Motor neuron (in vitro differentiated cells): ENCODE data around the gene PDE4B. TPM values are rescaled to one million over a fixed set of nuclear protein-coding genes. Genes with fewer than 3 reads are reported as not detected.
"Not testable (repeated sequence)": the region's sequence is repeated elsewhere in the genome, so short reads cannot be mapped to it uniquely, and the experiment has no call there.

ENCODE experiments used
- ATAC-seq, 8 experiments: fragments of 200-7000 bp; cut with Tn5 transposase; replicated peaks in 6 of 8; 2 replicates each; pipeline ENCODE4 v1.8.0; 2021; ENCODE audit warnings: mild to moderate bottlenecking in 8 of 8, moderate library complexity in 8 of 8
- H3K27ac ChIP-seq, 2 donors: fragments of 250-450 bp; sonication (Bioruptor Pico); 2 replicates each; pipeline ENCODE4 v1.9.0; 2021; ENCODE audit warnings: antibody characterized with exemption in 2 of 2, mild to moderate bottlenecking in 2 of 2, moderate library complexity in 1 of 2
- H3K4me1 ChIP-seq, 2 donors: fragments of 250-450 bp; sonication (Bioruptor Pico); replicated peaks in 1 of 2; 2 replicates each; pipeline ENCODE4 v1.6.1; 2021; ENCODE audit warnings: antibody characterized with exemption in 2 of 2, mild to moderate bottlenecking in 2 of 2, moderate library complexity in 1 of 2
- H3K4me3 ChIP-seq, 5 donors: fragments of 250-450 bp; sonication (Bioruptor Pico); 2 replicates each; pipeline ENCODE4 v1.9.0; 2021; ENCODE audit warnings: antibody characterized with exemption in 5 of 5, mild to moderate bottlenecking in 5 of 5, moderate library complexity in 4 of 5
- WGBS, 10 experiments: fragments of 450-650 bp; shearing (Covaris generic); methylation state at CpG; one replicate each; pipeline ENCODE4 v1.0.0; 2022; 5-methylcytosine and 5-hydroxymethylcytosine counted together
- in situ Hi-C, 9 experiments: fragments of 400-800 bp; cut with MboI; loops; one replicate each; pipeline ENCODE4 v1.15.0; 2021; ENCODE audit warnings: low sequenced_read_pairs in 9 of 9, low pct_unique_long_range_greater_than_20kb in 2 of 9; ENCODE audit not compliant: unreplicated experiment in 9 of 9
- total RNA-seq, 8 experiments: library from RNA; unstranded; fragments of 300-600 nt; gene quantifications; 2 replicates each; pipeline versions ENCODE4 v1.2.3 to v1.2.4, GENCODE V29; 2022

The PDE4B gene
- total RNA-seq, 8 experiments from 2014 or later, result 13.9 to 63.1 (median 43.3) TPM

DNA sequence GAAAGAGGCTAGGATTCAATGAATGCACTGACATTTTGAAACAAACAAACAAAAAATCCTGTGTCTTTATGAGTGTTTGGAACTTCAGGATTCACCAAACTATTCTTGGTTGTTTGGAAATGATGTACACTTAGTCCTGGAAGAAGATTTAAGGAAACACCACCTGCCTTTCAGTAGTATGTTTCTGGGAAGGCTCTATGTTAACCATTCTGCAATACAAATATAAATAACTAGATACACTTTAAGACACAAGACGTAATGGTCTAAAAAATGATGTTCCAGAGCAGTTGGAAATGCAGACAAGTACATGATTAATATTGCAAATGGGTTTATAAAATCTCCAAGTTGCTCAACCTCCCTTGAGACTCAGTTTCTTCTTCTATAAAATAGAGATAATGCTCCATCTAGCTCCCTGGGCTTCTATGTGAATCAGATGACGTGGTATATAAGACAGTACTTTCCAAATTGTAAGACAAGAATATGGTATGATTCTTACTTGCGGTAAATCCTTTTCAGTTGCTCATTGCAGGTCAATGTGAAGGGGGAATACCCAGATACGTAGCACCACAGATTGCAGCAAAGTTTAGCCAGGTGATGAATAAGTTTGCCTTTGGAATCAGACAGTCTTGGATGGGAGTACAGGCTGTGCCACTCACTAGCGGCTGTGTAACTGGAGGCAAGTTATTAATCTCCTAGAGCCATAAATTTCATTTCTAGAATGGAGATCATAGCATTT is 516.5 kb downstream of the PDE4B start:
- ATAC-seq, result no peak
- 50 to 100% (median 90%) methylated on average over 1 to 5 of the region's 5 CpGs for WGBS, 10 experiments

GRCh38 chr1:66311092-66311491 is 518.4 kb downstream of the PDE4B start:
- ATAC-seq, result peak in 3 of 8 experiments; percentile 42 to 70 (median 45)
- Histone ChIP-seq H3K4me1 (no peaks in the 10 kb centered on the region), H3K4me3 (no peak overlapping the region), H3K27ac (no peak overlapping the region)
- 46 to 78% (median 67%) methylated on average over 1 to 4 of the region's 4 CpGs; no CpG with 5 or more reads in 3 of the 10 experiments for WGBS, 10 experiments
- in situ Hi-C loops, result no loop called here

More for the DNA sequence above, 516.5 kb downstream of the PDE4B start:
- Histone ChIP-seq H3K4me1 (no peaks in the 10 kb centered on the region), H3K27ac (no peak overlapping the region), H3K4me3 (no peak overlapping the region)
- in situ Hi-C loops, result no loop called here

GRCh38 chr1:66311628-66312027 is 518.9 kb downstream of the PDE4B start:
- H3K4me3 ChIP-seq, result no peak overlapping the region
- no peaks in the 10 kb centered on the region for H3K4me1 ChIP-seq
- no peak overlapping the region for H3K27ac ChIP-seq
- 70 to 100% (median 94%) methylated on average over 2 to 6 of the region's 6 CpGs; no CpG with 5 or more reads in 1 of the 10 experiments for WGBS, 10 experiments
- ATAC-seq, result no peak
- in situ Hi-C loops, result no loop called here

DNA sequence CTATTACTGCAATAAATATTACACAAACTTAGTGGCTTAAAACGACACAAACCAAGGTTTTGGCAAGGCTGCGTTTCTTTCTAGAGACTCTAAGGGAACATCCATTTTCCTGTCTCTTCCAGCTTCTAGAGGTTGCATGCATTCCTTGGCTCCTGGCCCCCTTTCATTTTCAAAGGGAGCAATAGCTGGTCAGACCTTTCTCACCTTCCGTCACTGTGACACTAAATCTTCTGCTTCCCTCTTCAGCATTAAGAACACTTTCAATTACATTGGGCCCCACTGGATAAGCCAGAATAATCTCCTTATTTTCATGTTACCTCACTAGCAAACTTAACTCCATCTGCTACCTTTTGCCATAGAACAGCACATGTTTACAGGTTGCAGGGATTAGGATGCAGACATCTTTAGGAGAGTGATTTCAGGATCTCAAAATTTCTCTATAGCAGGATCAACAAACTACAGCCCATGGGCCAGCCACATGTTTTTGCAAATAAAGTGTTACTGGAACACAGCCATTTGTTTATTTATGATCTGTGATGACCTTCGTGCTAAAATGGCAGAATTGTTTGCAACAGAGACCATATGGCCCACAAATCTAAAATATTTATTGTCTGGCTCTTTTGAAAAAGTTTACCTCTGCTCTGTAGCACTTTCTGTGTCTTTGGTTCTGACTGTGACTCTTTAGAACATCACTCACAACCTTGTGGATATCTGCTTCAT is 519.7 kb downstream of the PDE4B start:
- Histone ChIP-seq H3K4me3 (no peak overlapping the region), H3K4me1 (no peaks in the 10 kb centered on the region), H3K27ac (no peak overlapping the region)
- 50 to 100% (median 70%) methylated on average over 1 to 4 of the region's 4 CpGs; no CpG with 5 or more reads in 1 of the 10 experiments for WGBS, 10 experiments
- ATAC-seq, result peak in 1 of 8 experiments; percentile 15
- in situ Hi-C loops, result no loop called here

DNA sequence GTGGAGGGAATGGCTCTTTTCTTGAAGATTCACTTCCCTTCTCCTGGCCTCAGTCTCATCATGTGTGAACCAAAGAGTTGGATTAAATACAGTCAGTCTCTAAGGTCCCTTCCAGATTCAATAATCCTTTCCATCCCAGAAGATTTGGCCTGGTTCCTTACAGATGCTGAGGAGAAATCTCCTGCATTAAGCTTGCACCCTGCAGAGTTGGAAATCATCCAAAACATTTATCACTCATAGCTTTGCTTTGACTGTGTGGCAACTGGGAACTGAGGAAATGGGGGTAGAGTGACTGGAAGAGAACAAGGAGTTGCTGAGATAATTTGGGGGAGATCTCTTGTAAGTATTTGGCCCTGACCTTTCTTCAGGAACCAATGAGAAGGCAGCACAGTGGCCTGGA is 520.7 kb downstream of the PDE4B start:
- peak in 1 of 8 experiments; percentile 28 for ATAC-seq
- in situ Hi-C loops, result no loop called here
- H3K27ac ChIP-seq, result no peak overlapping the region

GRCh38 chr1:66315671-66316070 is 523.0 kb downstream of the PDE4B start:
- peak in 1 of 8 experiments; percentile 15 for ATAC-seq
- 60 to 94% (median 83%) methylated on average over 1 to 4 of the region's 4 CpGs; no CpG with 5 or more reads in 1 of the 10 experiments for WGBS, 10 experiments
- Histone ChIP-seq H3K4me3 (no peak overlapping the region), H3K27ac (no peak overlapping the region), H3K4me1 (no peaks in the 10 kb centered on the region)
- in situ Hi-C loops, result no loop called here

More for the DNA sequence above, 520.7 kb downstream of the PDE4B start:
- Histone ChIP-seq H3K4me1 (no peaks in the 10 kb centered on the region), H3K4me3 (no peak overlapping the region)

DNA sequence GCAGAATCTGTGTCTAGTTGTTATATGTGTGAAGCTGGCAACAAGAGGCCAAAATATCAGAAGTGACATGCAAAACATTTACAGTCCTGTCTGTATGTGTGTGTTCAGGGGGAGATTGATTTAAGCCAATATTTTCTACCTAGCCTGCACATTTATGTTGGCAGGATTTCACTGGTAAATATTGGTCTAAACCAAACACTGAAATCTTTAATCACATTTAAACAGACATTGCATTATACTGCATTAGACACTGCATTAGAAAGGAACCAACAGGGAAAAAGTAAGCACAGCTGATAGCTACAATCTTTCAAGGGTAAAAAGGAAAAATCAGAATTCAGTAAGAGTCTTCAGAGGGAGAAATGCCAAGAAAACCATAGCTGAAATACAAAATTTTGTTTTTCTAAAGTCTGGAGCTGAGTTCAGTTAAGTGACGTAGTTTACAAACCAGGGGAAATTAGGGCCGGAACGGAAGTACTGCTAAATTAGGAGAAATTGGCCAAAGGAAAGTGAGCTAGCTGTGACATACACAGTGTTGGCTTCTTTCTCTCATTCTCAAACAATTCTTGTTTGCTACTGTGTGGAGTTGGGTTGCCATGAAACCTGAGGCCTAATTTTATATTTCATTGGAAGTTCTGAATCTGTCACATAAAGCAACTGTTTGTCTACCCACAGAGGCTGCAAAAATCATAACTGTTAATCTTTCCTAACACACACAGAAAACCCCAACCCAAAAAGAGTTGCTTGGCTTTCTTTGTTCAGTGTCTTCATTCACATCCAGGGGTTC is 524.0 kb downstream of the PDE4B start:
- WGBS, 10 experiments, result 11 to 100% (median 95%) methylated on average over 2 to 3 of the region's 3 CpGs
- ATAC-seq, result peak in 2 of 8 experiments; percentile 27 to 83
- H3K4me3 ChIP-seq, result no peak overlapping the region
- in situ Hi-C loops, result no loop called here
- no peaks in the 10 kb centered on the region for H3K4me1 ChIP-seq
- no peak overlapping the region for H3K27ac ChIP-seq

DNA sequence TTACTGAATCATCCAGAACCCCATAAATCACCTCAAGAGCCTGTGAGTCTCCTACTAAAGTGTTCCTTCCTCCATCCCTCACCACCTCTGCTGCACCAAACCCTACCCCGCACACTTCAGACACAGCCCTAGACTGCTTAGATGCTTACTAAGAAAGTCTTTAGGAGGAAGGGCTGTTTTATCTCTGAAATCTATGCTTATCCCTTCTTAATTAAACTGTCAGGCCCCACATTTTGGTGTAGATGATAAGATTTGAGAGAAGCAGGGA is 524.5 kb downstream of the PDE4B start:
- in situ Hi-C loops, result no loop called here
- 78 to 100% (median 100%) methylated on average over 1 of the region's 1 CpG; no CpG with 5 or more reads in 5 of the 10 experiments for WGBS, 10 experiments
- ATAC-seq, result peak in 1 of 8 experiments; percentile 62
- H3K4me3 ChIP-seq, result no peak overlapping the region
- no peak overlapping the region for H3K27ac ChIP-seq
- no peaks in the 10 kb centered on the region for H3K4me1 ChIP-seq

DNA sequence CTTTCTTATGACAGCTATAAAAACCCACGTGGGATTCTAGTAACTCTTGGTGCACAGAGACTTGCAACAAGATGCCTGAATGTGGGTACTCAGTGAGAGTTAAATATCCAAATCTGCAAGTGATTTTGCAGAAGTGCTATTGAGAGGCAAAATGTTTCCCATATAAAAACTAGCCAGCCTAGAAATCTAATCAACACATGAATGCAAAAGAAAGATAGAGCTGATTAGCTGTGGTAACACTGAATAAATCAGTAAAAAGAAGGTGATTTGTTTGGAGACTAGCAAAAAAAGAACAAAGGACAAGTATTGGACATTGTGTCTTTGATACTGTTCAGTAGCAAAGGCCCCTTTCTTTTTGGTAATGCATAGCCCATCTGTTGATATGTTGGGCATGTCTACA is 527.5 kb downstream of the PDE4B start:
- H3K4me1 ChIP-seq, result no peaks in the 10 kb centered on the region
- 0 to 70% (median 11%) methylated on average over 1 of the region's 1 CpG; no CpG with 5 or more reads in 4 of the 10 experiments for WGBS, 10 experiments
- H3K4me3 ChIP-seq, result no peak overlapping the region
- no peak overlapping the region for H3K27ac ChIP-seq
- in situ Hi-C loops, result no loop called here
- no peak for ATAC-seq

DNA sequence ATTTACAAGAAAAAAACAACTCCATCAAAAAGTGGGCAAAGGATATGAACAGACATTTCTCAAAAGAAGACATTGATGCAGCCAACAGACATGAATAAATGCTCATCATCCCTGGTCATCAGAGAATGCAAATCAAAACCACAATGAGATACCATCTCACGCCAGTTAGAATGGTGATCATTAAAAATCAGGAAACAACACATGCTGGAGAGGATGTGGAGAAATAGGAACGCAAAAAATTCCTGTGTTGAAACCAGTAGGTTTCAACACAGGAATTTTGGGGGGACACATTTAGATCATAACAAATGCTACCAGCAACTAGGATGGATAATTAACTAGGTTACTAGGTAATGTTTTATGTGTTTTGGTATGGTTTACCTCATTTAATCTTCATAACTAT is 529.8 kb downstream of the PDE4B start:
- H3K4me3 ChIP-seq, H3K4me1 ChIP-seq, ATAC-seq, in situ Hi-C loops, H3K27ac ChIP-seq: not testable (repeated sequence)
- 71 to 100% (median 92%) methylated on average over 1 to 2 of the region's 2 CpGs for WGBS, 10 experiments

- H3K4me3 ChIP-seq, result no peak overlapping the region
- WGBS, 10 experiments, result 53 to 100% (median 79%) methylated on average over 2 to 3 of the region's 3 CpGs; no CpG with 5 or more reads in 1 of the 10 experiments
- no peaks in the 10 kb centered on the region for H3K4me1 ChIP-seq
- no peak for ATAC-seq
- in situ Hi-C loops, result no loop called here
- no peak overlapping the region for H3K27ac ChIP-seq
Measured at GRCh38 chr1:66323958-66324625, 531.4 kb downstream of the PDE4B start.

GRCh38 chr1:66325594-66326380 is 533.1 kb downstream of the PDE4B start:
- H3K27ac ChIP-seq, result no peak overlapping the region
- ATAC-seq, result no peak
- H3K4me1 ChIP-seq, result no peaks in the 10 kb centered on the region
- 60 to 100% (median 91%) methylated on average over 1 to 5 of the region's 5 CpGs; no CpG with 5 or more reads in 2 of the 10 experiments for WGBS, 10 experiments
- H3K4me3 ChIP-seq, result no peak overlapping the region
- in situ Hi-C loops, result no loop called here
